ENCODE results near the gene TBX1. TPM values are rescaled to one million over a fixed set of nuclear protein-coding genes. Genes with fewer than 3 reads are reported as not detected.

Gene TBX1
- total and polyA plus RNA-seq, 4 experiments from 2014 or later = not detected

DNA sequence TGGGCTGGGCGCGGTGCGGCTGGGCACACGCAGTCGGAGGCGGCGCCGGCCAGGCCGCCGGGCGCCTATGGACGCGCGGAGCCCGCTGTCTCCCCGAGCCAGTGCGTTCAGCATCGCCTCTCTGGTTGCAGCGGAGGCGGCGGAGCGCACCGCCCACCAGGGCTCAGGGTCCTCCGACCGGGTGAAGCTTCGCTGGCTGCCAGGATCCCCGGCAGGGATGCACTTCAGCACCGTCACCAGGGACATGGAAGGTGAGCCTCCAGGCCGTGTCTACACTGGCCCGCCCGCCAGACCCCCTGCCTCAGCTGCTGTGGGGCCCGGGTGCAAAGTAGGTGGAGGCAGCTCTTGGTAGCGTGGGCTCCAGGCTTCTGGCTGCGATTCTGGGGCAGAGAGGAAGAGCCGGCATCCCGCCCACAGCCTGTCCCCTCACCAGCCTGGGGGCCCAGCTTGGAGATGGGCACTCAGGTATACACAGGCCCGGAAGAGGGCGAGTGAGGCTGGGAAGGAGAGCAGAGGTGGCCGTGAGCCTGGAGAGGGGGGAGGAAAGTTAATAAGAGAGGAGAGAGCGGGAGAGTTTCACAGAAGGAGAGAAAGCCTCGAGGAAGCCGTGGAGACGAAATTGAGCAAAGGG lies 1.0 kb upstream of the TBX1 start:
- intact Hi-C loops (cut with micrococcal nuclease) = loop anchor here (5.0 kb wide), 1 partner anchor 133 kb away; no protein-coding TSS in a partner anchor
- ChIA-PET POLR2A (ENCODE audit: partially characterized antibody) (interaction anchor here (1.4 kb wide), 1 partner anchor 11 kb away, joined by 3 read pairs; no protein-coding TSS in a partner anchor), CTCF (ENCODE audit: partially characterized antibody) (no interaction called here)
- peaks cover 23% of the 10 kb centered on the region for H3K27me3 ChIP-seq (ENCODE audit: insufficient read depth, low read length)
- no peak overlapping the region for H3K27ac ChIP-seq (ENCODE audit: low read depth, low read length)
- H3K27me3 Mint-ChIP-seq = peaks cover 37 to 38% of the 10 kb centered on the region in 2 donors
- H3K9me3 Mint-ChIP-seq = peaks cover 0 to 5% (median 0%) of the 10 kb centered on the region in 8 donors
- H3K36me3 Mint-ChIP-seq = no peaks in the 10 kb centered on the region
- DNase-seq = no peak
- peak overlapping the region; percentile 81 to 93 (median 89) for H3K4me3 Mint-ChIP-seq
- peaks cover 33% of the 10 kb centered on the region for H3K4me1 ChIP-seq (ENCODE audit: insufficient read depth, low read length)
- H3K4me1 Mint-ChIP-seq = peaks cover 20 to 42% (median 31%) of the 10 kb centered on the region in 4 donors
- no peaks in the 10 kb centered on the region for H3K9me3 ChIP-seq (ENCODE audit: control insufficient read depth in 1 of 2, low read length in 2 of 2)
- H3K27ac Mint-ChIP-seq = peak overlapping the region in 2 of 7 donors; percentile 62 to 76
- no peak overlapping the region for H3K4me3 ChIP-seq (ENCODE audit: low read length in 2 of 2)
- no peaks in the 10 kb centered on the region for H3K36me3 ChIP-seq (ENCODE audit: insufficient read depth, low read length)

GRCh38 chr22:19760951-19761724 lies 560 bp downstream of the TBX1 start:
- no peak overlapping the region for H3K4me3 ChIP-seq (ENCODE audit: low read length in 2 of 2)
- H3K9me3 ChIP-seq (ENCODE audit: control insufficient read depth in 1 of 2, low read length in 2 of 2) = no peaks in the 10 kb centered on the region
- POLR2A ChIA-PET (ENCODE audit: partially characterized antibody) = no interaction called here
- intact Hi-C loops (cut with micrococcal nuclease) = no loop called here
- no peak overlapping the region for H3K27ac ChIP-seq (ENCODE audit: low read depth, low read length)
- H3K36me3 ChIP-seq (ENCODE audit: insufficient read depth, low read length) = no peaks in the 10 kb centered on the region
- peak overlapping the region; percentile 46 to 82 (median 75) for H3K4me3 Mint-ChIP-seq
- CTCF ChIA-PET (ENCODE audit: partially characterized antibody) = no interaction called here
- H3K27me3 Mint-ChIP-seq = peaks cover 36% of the 10 kb centered on the region in 2 donors
- peaks cover 21 to 42% (median 30%) of the 10 kb centered on the region in 4 donors for H3K4me1 Mint-ChIP-seq
- H3K9me3 Mint-ChIP-seq = peaks cover 0 to 3% (median 0%) of the 10 kb centered on the region in 8 donors
- H3K4me1 ChIP-seq (ENCODE audit: insufficient read depth, low read length) = peaks cover 27% of the 10 kb centered on the region
- H3K27ac Mint-ChIP-seq = no peak overlapping the region
- peaks cover 28% of the 10 kb centered on the region for H3K27me3 ChIP-seq (ENCODE audit: insufficient read depth, low read length)
- H3K36me3 Mint-ChIP-seq = no peaks in the 10 kb centered on the region
- DNase-seq = no peak

GRCh38 chr22:19761725-19762567 lies 1.4 kb downstream of the TBX1 start:
- no peaks in the 10 kb centered on the region for H3K36me3 ChIP-seq (ENCODE audit: insufficient read depth, low read length)
- H3K4me3 ChIP-seq (ENCODE audit: low read length in 2 of 2) = no peak overlapping the region
- H3K4me1 ChIP-seq (ENCODE audit: insufficient read depth, low read length) = peaks cover 24% of the 10 kb centered on the region
- intact Hi-C loops (cut with micrococcal nuclease) = no loop called here
- no peaks in the 10 kb centered on the region for H3K9me3 ChIP-seq (ENCODE audit: control insufficient read depth in 1 of 2, low read length in 2 of 2)
- H3K27ac ChIP-seq (ENCODE audit: low read depth, low read length) = no peak overlapping the region
- Mint-ChIP-seq H3K27me3 (peaks cover 32 to 34% of the 10 kb centered on the region in 2 donors), H3K4me3 (peak overlapping the region; percentile 46 to 82 (median 75)), H3K36me3 (no peaks in the 10 kb centered on the region), H3K4me1 (peaks cover 19 to 38% (median 27%) of the 10 kb centered on the region in 4 donors), H3K27ac (no peak overlapping the region), H3K9me3 (peaks cover 0 to 3% (median 0%) of the 10 kb centered on the region in 8 donors)
- peaks cover 24% of the 10 kb centered on the region for H3K27me3 ChIP-seq (ENCODE audit: insufficient read depth, low read length)
- ChIA-PET POLR2A (ENCODE audit: partially characterized antibody) (no interaction called here), CTCF (ENCODE audit: partially characterized antibody) (interaction anchor here (0.9 kb wide), 1 partner anchor 11 kb away, joined by 3 read pairs; no protein-coding TSS in a partner anchor)
- DNase-seq = no peak

DNA sequence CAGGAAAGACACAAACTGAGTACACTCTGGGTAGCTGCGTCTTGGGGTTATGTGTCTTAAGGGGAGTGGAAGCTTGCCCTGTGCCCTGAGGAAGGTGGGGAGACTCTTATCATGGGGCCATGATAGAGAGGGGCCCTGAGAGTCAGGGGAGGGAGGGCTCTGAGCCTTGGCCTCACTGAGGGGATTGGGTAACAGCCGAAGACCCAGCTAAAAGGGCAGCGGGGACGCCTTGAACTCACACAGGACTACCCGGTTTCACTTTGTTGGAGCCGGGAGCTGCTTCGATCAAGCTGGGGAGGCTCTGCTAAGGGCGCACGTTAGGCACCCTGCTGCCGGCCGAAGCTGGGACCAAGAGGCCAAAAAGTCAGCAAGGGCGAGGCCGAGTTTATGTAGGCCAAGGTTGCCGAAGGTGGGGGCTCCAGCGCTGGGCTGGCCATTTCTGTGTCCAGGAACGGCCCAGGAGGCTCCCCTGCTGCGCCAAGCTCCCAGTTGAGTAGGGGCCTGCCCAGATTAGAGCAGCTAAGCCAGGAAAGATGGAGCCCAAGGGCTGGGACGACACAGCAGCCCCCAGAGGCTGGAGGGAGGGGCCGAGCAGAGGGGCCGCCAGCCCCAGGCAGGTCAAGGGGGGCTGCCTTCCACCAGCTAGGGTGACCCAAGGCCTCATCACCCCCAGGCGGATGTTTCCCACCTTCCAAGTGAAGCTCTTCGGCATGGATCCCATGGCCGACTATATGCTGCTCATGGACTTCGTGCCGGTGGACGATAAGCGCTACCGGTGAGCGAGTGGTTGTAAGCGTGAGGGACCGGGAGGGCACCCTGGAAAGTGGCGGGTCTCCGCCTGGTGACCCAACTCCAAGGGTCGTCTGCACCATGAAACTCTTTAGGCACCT lies 2.2 kb downstream of the TBX1 start:
- DNase-seq = no peak
- Mint-ChIP-seq H3K36me3 (no peaks in the 10 kb centered on the region), H3K4me1 (peaks cover 13 to 34% (median 25%) of the 10 kb centered on the region in 4 donors), H3K27ac (no peak overlapping the region), H3K27me3 (peaks cover 33 to 35% of the 10 kb centered on the region in 2 donors), H3K4me3 (peak overlapping the region in 4 of 8 donors; percentile 1 to 30 (median 14)), H3K9me3 (peaks cover 0 to 3% (median 0%) of the 10 kb centered on the region in 8 donors)
- H3K27me3 ChIP-seq (ENCODE audit: insufficient read depth, low read length) = peaks cover 26% of the 10 kb centered on the region
- peaks cover 25% of the 10 kb centered on the region for H3K4me1 ChIP-seq (ENCODE audit: insufficient read depth, low read length)
- intact Hi-C loops (cut with micrococcal nuclease) = no loop called here
- POLR2A ChIA-PET (ENCODE audit: partially characterized antibody) = no interaction called here
- H3K36me3 ChIP-seq (ENCODE audit: insufficient read depth, low read length) = no peaks in the 10 kb centered on the region
- no peak overlapping the region for H3K4me3 ChIP-seq (ENCODE audit: low read length in 2 of 2)
- H3K27ac ChIP-seq (ENCODE audit: low read depth, low read length) = no peak overlapping the region
- H3K9me3 ChIP-seq (ENCODE audit: control insufficient read depth in 1 of 2, low read length in 2 of 2) = no peaks in the 10 kb centered on the region
- CTCF ChIA-PET (ENCODE audit: partially characterized antibody) = interaction anchor here (0.9 kb wide), 1 partner anchor 10 kb away, joined by 3 read pairs; no protein-coding TSS in a partner anchor

- POLR2A ChIA-PET (ENCODE audit: partially characterized antibody) = no interaction called here
- intact Hi-C loops (cut with micrococcal nuclease) = no loop called here
These were observed 3.1 kb downstream of the TBX1 start for GRCh38 chr22:19763458-19764298.

DNA sequence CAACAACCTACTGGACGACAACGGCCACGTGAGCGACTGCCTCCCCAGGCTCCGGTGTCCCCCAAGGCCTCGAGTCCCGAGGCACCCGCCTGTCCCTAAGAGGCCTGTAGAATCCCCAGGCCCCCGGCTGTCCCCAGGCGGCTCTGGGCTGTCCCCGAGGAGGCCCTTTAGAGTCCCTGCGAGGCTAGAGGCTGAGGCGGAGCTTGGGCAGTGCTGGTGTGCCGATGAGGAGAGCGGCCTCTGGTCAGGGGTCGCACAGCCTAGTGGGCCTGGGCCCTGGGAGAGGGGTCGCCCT lies 3.7 kb downstream of the TBX1 start:
- H3K9me3 Mint-ChIP-seq = peaks cover 0 to 3% (median 0%) of the 10 kb centered on the region in 8 donors

More at GRCh38 chr22:19763458-19764298, 3.1 kb downstream of the TBX1 start:
- peaks cover 33 to 42% of the 10 kb centered on the region in 2 donors for H3K27me3 Mint-ChIP-seq
- Histone ChIP-seq H3K27me3 (ENCODE audit: insufficient read depth, low read length) (peaks cover 34% of the 10 kb centered on the region), H3K4me3 (ENCODE audit: low read length in 2 of 2) (no peak overlapping the region), H3K36me3 (ENCODE audit: insufficient read depth, low read length) (no peaks in the 10 kb centered on the region), H3K4me1 (ENCODE audit: insufficient read depth, low read length) (peaks cover 30% of the 10 kb centered on the region), H3K9me3 (ENCODE audit: control insufficient read depth in 1 of 2, low read length in 2 of 2) (no peaks in the 10 kb centered on the region), H3K27ac (ENCODE audit: low read depth, low read length) (no peak overlapping the region)
- CTCF ChIA-PET (ENCODE audit: partially characterized antibody) = no interaction called here
- H3K9me3 Mint-ChIP-seq = peaks cover 0 to 3% (median 0%) of the 10 kb centered on the region in 8 donors
- H3K4me1 Mint-ChIP-seq = peaks cover 13 to 30% (median 23%) of the 10 kb centered on the region in 4 donors
- H3K27ac Mint-ChIP-seq = no peak overlapping the region
- peak overlapping the region in 1 of 8 donors; percentile 30 for H3K4me3 Mint-ChIP-seq
- no peaks in the 10 kb centered on the region for H3K36me3 Mint-ChIP-seq
- no peak for DNase-seq

More for the DNA sequence above, 3.7 kb downstream of the TBX1 start:
- DNase-seq = no peak
- H3K27ac Mint-ChIP-seq = no peak overlapping the region
- H3K4me3 Mint-ChIP-seq = peak overlapping the region in 2 of 8 donors; percentile 20 to 78
- Histone ChIP-seq H3K4me1 (ENCODE audit: insufficient read depth, low read length) (peaks cover 27% of the 10 kb centered on the region), H3K36me3 (ENCODE audit: insufficient read depth, low read length) (no peaks in the 10 kb centered on the region), H3K27me3 (ENCODE audit: insufficient read depth, low read length) (peaks cover 34% of the 10 kb centered on the region), H3K9me3 (ENCODE audit: control insufficient read depth in 1 of 2, low read length in 2 of 2) (no peaks in the 10 kb centered on the region), H3K27ac (ENCODE audit: low read depth, low read length) (no peak overlapping the region), H3K4me3 (ENCODE audit: low read length in 2 of 2) (no peak overlapping the region)
- H3K27me3 Mint-ChIP-seq = peaks cover 35 to 45% of the 10 kb centered on the region in 2 donors
- intact Hi-C loops (cut with micrococcal nuclease) = no loop called here
- ChIA-PET POLR2A (ENCODE audit: partially characterized antibody) (no interaction called here), CTCF (ENCODE audit: partially characterized antibody) (no interaction called here)
- no peaks in the 10 kb centered on the region for H3K36me3 Mint-ChIP-seq
- peaks cover 13 to 30% (median 24%) of the 10 kb centered on the region in 4 donors for H3K4me1 Mint-ChIP-seq

Measured in CD4-positive, alpha-beta memory T cell (primary cell).